ENCODE data around the gene EPN1. TPM values are rescaled to one million over a fixed set of nuclear protein-coding genes. Genes with fewer than 3 reads are reported as not detected.

The EPN1 gene
- total and polyA plus RNA-seq, 2 experiments from 2014 or later = 47.1 to 223 TPM

- TF ChIP-seq REST (IDR thresholded peaks at IDR 0.05; ENCODE audit: unreplicated experiment) (no peak), EZH2 (IDR thresholded peaks at IDR 0.05; ENCODE audit: low read depth, unreplicated experiment) (no peak), CREB1 (CRISPR knock-in tag; IDR thresholded peaks at IDR 0.05; ENCODE audit: low read depth) (no peak), NANOG (IDR thresholded peaks at IDR 0.05; ENCODE audit: borderline replicate concordance) (no peak), ZNF114 (CRISPR knock-in tag; IDR thresholded peaks at IDR 0.05) (no peak), ETS1 (IDR thresholded peaks at IDR 0.05) (no peak)
Measured at GRCh38 chr19:55694241-55694655, 19.2 kb downstream of the EPN1 start (continued).

GRCh38 chr19:55694656-55695491 lies 19.8 kb downstream of the EPN1 start:
- H3K4me2 ChIP-seq = no peak overlapping the region
- H3K79me2 ChIP-seq (replicated peaks; ENCODE audit: insufficient read depth) = no peaks in the 10 kb centered on the region
- H3K4me3 ChIP-seq = no peak overlapping the region
- TF ChIP-seq REST (IDR thresholded peaks at IDR 0.05; ENCODE audit: unreplicated experiment) (no peak), STAT1 (IDR thresholded peaks at IDR 0.05; ENCODE audit: unreplicated experiment) (no peak), NANOG (IDR thresholded peaks at IDR 0.05; ENCODE audit: borderline replicate concordance) (no peak), CTCF (conservative IDR thresholded peaks at IDR 0.05; ENCODE audit: low read depth in 2 of 2) (no peak), ETS1 (IDR thresholded peaks at IDR 0.05) (no peak), CREB1 (CRISPR knock-in tag; IDR thresholded peaks at IDR 0.05; ENCODE audit: low read depth) (no peak), EZH2 (IDR thresholded peaks at IDR 0.05; ENCODE audit: low read depth, unreplicated experiment) (no peak), JUNB (IDR thresholded peaks at IDR 0.05; ENCODE audit: unreplicated experiment) (no peak), EZH2phosphoT487 (IDR thresholded peaks at IDR 0.05; ENCODE audit: unreplicated experiment) (no peak), ZNF331 (CRISPR knock-in tag; IDR thresholded peaks at IDR 0.05; ENCODE audit: low read depth) (no peak), POLR2AphosphoS5 (IDR thresholded peaks at IDR 0.05; ENCODE audit: low read depth) (no peak)
- H3K36me3 ChIP-seq (ENCODE audit: insufficient read depth) = no peaks in the 10 kb centered on the region
- H2AFZ ChIP-seq = no peak overlapping the region
- Mint-ChIP-seq H3K9me3 (no peaks in the 10 kb centered on the region), H3K36me3 (ENCODE audit: low read depth) (peaks cover 45% of the 10 kb centered on the region), H3K4me3 (no peak overlapping the region), H3K4me1 (no peaks in the 10 kb centered on the region; the same call in 2 of the 3 replicates), H3K27ac (no peak overlapping the region), H3K27me3 (ENCODE audit: insufficient read depth, low read depth, poor library complexity) (peaks cover 6% of the 10 kb centered on the region)
- no peaks in the 10 kb centered on the region for H3F3A ChIP-seq (replicated peaks; ENCODE audit: low read depth)
- H3K9me2 ChIP-seq (ENCODE audit: insufficient read depth) = no peaks in the 10 kb centered on the region
- ATAC-seq (no peak), DNase-seq (ENCODE audit: low spot score) (no peak)
- no peak overlapping the region for H3K27ac ChIP-seq (ENCODE audit: low read depth)
- H3K27me3 ChIP-seq (ENCODE audit: insufficient read depth) = no peaks in the 10 kb centered on the region
- no peaks in the 10 kb centered on the region; the same call in 1 of the 2 replicates for H4K20me1 ChIP-seq (replicated peaks; ENCODE audit: insufficient read depth)
- H3K4me1 ChIP-seq (ENCODE audit: insufficient read depth) = no peaks in the 10 kb centered on the region

Measured in GM23338 (cell line).